GM19397 (cell line): ENCODE results near the gene APEX1.

Experiments
- ATAC-seq: cut with Tn5 transposase; IDR thresholded peaks from one replicate; pipeline ENCODE4 v1.9.1; 2021; ENCODE audit warnings: mild to moderate bottlenecking, moderate library complexity; ENCODE audit not compliant: unreplicated experiment

Gene APEX1

DNA sequence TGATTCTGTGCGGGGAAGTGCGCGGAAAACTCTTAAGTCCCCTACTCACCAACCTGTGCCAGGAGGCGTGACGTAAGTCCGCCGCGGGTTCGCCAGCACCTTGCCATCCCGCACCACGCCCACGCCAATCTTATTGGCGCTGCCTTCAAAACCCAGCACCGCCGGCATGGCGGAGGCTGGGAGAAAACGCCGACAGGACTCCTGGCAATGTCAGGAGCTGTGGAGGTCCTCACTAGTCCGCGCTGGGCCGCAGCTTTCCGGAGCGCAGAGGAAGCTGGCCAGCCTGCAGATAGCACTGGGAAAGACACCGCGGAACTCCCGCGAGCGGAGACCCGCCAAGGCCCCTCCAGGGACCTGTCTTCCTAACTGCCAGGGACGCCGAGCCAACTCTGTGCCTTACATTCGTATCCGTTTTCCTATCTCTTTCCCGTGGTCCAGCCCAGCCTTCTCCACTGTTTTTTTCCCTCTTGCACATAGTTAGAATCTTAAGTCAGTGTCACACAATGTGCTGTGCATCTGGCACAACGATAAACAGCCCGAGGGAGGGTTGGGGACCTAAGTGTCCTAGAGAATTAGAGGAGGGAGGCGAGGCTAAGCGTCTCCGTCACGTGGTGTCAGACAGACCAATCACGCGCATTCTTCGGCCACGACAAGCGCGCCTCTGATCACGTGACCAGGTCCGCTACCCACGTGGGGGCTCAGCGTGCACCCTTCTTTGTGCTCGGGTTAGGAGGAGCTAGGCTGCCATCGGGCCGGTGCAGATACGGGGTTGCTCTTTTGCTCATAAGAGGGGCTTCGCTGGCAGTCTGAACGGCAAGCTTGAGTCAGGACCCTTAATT is at the start of gene APEX1, which contains the start of gene OSGEP:
Gene APEX1, plus strand, starts transcription at position 711 of the 839 bp plus-strand sequence. CDS start 420 bp downstream, outside the sequence.
Gene OSGEP, minus strand, starts transcription at position 297 of the 839 bp plus-strand sequence. Its CDS starts 129 bp downstream, at position 168.
- peak; percentile 91 for ATAC-seq

DNA sequence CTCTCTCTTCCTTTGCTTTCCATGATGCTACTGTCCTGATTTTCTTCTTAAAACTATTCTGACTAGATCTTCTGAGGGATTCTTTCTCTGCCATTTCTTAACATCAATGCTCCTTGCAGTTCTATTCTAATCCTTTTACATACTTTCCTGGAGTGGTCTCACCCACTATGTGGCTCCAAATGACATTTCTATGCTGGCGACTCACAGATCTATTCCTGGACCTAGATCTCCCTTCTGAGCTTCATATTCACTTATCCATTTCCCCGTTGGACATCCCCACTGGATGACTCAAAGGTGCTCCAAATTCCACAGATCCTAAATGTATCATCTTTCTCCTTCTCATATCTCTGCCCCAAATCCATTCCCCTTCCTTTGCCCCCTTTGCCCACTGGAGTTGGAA is 45.8 kb upstream of the APEX1 start:
- ATAC-seq = no peak

DNA sequence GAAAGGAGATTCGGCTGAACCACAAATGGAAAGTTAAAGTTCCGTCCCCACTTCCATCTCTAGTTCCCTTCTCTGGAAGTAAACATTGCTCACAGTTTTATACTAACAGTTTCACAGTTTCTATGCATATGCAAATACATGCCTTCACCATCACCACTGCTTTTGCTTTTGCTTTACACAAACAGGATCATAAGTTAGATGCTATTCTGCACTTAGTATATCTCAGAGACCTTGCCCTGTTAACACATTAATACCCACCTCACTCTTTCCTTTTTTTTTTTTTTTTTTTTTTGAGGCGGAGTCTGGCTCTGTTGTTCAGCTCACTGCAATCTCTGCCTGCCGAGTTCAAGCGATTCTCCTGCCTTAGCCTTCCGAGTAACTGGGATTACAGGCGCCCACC is 42.6 kb upstream of the APEX1 start:
- peak; percentile 47 for ATAC-seq

DNA sequence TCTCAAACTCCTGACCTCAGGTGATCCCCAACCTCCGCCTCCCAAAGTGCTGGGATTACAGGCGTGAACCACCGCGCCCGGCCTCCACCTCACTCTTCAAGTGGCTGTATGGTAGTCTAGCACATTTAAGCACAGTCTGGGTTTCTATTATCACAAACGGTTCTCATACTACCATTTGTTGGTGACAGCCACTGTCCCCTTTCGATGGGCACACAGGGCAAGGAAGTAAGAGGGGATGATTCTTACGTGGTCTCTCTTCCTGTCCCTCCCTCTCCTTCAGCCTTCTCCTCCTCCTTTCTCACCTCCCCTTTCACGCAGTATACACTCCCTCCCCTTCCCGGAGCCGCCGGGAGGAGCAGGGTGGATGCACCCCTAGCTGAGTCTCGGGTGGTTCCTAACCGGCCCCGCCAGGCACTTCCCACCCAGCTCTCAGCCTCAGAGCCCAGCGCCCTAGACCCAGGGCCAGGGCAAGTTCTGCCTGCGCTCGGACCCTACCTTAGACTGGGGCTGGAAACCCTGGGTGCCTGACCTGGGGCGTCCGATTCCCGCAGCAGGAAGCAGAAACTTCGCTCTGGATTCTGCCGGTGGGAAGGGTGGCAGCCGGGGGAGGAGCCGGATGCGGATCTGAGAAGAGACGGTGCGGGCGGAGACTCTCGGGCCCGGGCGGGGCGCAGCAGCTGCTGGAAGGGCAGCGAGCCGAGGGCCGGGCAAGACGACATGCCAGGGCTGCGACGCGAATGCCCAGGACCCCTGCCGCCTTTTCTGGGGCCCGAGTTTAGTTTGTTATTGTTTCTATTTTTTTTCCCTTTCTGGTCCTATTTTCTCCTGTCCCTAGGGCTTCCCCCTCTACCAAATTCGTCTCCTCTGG is 41.9 kb upstream of the APEX1 start, which contains the start of gene TEP1:
Gene TEP1, minus strand, starts transcription at position 626 of the 868 bp plus-strand sequence. CDS start 5,062 bp downstream, outside the sequence.
- peak; percentile 75 for ATAC-seq

DNA sequence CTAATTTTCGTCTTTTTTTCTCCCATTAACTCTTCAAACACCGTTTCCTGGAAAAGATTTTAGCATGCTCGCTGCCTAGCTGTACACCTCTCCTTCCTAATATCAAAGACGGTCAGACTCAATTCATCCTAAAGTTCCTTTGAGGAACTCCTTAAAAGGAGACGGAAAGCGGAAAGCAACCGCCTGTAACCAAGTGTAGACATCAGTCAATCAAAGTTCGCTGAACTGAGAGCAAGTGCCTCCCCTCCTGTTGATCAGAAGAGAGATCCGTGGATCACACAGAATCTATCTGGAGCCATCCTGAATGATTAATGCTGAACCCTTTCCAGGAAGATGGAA is 41.3 kb upstream of the APEX1 start:
- peak; percentile 41 for ATAC-seq

DNA sequence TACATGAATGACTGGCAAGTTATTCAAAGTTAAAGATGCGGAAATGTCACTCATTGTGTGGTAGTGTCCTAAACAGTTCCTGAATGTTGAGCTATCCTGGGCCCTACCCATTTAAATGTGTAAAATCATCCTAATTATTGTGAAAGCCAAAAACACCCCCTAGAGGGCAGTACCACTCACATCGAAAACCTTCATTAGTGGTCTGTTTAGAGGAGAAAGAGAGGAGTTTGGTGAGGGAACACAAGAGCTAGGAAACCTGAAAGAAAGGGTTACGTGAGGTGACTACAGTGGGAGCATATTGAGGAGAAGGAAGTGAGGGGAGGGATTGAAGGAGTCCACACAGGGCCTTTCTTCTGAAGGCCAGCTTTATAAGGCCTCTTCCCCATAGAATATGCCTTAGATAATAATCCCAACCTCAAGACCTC is 39.2 kb upstream of the APEX1 start:
- ATAC-seq = no peak

DNA sequence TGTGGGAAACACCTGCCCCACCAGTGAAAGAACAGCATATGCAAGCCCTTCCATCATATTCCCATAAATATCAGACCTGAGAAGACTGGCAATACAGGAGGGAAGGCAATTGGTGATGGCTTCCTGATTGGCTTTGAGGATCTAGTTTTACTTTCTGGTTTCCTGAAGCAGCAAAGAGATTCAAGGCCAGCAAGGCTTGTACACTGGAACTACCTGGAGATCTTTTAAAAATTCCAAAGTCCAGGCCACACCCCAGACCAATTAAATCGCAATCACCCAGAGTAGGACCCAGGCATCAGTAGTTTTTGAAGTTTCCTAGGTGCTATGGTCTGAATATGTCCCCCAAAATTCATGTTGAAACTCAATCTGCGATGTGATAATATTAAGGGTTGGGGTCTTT is 38.8 kb upstream of the APEX1 start:
- no peak for ATAC-seq

DNA sequence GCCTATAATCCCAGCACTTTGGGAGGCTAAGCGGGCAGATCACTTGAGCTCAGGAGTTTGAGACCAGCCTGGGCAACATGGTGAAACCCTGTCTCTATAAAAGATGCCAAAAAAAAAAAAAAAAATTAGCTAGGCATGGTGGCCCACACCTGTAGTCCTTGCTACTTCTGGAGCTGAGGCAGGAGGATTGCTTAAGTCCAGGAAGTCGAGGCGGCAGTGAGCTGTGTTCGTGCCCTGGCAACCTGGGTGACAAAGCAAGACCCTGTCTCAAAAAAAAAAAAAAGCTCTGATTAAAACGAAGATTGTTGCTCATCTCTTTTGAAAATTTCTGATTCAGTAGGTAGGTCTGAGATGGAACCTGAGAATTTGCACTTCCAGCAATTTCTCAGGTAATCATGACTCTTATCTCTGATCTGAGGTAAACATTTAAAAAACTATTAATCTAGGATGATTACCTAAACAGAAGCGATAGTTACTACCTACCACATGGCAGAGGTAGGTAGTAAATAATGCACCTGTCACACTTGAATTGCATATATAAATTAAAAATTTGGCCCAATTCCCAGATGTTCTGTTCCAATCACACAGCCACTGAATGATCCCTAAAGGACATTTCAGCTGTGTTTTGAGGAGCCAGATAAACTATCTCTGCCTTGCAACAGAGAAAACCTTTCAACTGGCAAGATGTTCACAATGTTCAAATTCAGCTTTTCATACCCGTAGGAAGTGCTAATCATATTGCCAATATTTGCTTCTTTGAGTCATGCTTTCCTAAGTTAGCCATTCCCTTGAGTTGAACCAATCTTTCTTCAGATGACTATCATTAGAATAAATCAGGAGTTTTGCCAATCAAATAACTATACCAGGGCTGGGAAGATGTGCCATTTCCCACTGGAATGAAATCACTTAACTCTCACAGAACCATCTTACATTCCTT is 37.5 kb upstream of the APEX1 start:
- ATAC-seq = no peak

DNA sequence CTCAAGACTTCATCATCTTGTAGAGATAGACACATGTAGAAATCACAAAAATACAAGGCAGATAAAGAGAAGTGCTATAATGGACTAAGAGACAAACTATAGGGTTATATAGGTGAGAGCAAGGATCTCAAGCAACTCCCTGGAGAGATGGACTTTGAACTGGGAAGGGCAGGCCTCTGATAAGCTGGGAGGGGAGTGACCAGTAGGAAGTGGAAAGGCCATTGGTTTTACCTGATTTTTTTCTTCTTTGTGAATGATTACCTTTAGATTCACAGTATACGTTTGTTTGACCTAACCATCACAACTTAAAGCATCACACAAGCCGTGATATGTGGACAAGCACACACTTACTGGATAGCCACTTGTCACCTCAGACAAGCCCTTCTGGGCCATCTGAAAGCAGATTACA is 36.5 kb upstream of the APEX1 start:
- no peak for ATAC-seq

DNA sequence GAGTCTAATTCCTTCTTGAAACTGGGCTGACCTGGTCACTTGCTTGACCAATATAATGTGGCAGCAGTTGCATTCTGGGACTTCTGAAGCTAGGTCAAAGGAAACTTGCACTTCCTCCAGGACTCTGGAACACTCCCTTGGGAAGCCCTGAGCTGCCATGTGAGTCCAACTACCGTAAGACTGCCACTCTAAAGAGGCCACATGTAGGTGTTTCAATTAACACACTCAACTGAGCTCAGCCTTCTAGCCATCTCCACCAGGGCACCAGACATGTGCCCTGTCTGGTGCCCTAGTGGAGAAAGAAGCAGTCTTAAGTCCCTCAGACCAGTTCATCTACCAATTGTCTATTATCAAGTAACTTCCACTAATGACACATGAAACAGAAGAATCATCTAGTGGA is 35.6 kb upstream of the APEX1 start:
- no peak for ATAC-seq

DNA sequence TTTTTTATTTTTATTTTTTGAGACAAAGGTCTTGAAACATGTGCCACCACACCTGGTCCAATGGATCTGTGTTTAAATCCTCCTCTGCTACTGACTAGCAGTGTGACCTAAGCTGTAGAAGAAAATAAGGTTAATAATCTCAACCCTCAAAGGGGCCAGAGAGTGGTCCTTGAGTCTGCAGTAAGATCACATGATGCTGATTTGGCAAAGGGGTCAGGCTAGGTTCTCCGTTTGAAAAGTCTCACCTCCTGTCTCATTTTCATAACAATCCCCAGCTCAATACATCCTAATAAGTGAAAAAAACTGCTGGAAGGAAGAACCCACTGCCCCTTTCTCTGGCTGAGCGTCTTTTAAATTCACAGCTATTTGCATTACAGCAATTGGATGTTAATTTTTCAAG is 33.8 kb upstream of the APEX1 start:
- ATAC-seq = no peak

DNA sequence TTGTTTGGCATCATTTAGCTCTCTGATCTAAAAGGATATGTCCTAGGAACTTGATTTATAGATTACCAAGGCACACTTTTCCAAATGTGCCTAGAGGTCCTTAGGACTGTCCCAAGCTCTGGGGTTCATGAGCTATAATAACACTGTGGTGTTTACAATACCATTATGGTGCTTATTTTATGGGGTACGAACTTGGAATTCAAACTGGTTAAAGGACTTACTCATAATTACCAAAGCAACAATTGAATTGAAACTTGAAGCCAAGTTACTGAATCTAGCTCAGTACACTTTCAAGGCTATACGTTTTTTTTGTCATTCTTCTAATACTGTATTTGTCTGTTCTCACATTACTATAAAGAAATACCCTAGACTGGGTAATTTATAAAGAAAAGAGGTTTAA is 32.1 kb upstream of the APEX1 start:
- no peak for ATAC-seq

DNA sequence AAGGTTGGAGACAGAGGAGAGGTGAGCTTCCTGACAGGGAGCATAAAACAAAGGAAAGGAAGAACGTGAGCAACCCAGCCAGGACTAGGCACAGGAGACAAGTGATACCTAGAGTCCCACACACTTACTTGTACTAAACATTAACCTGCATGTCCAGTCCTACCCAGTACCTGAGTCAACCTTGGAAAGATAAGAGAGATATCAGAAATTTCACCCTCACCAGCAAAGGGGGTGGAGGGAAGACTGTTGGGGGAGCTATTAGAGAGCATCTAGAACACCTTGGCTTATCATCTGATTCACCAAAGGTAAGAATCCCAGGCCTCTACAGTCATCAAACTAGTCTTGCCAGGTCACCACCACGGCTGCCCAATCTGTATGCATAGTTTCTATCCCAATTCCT is 30.2 kb upstream of the APEX1 start:
- ATAC-seq = no peak

DNA sequence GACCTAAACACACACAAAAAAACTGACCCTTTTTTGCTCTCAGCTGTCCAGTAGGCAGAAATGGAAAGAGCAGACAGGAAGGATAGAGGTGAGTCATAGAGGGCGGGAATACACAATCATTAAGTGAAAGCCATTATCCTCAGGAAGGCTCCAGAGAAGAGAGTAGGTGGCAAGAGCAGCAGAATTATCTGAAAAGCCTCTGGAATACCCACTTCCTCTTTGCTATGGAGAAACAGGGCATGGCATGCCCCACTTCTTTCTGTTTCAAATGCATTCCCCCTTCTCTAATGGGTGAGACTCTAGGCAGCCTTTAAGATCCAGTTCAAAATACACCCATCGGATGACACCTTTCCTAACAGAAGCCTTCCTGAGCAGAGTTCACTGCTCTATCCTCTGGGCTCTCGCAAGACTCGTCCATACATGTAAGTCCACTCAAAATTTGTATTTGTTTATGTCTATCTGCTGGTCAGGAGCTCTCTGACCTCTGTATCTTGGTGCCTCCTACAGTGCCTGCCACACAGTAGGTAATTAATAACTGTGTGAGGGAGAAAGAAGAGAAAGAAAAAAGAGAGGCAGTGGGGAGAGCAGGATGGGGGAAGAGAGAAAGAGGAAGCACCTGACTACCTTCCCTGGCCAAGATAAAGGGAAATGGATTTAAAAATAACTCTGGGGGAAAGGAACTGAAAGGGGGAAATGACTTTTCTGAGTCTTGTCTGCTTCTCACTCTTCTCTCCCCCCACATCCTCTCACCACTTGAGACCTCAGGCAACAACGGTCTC is 27.6 kb upstream of the APEX1 start:
- ATAC-seq = peak; percentile 65

DNA sequence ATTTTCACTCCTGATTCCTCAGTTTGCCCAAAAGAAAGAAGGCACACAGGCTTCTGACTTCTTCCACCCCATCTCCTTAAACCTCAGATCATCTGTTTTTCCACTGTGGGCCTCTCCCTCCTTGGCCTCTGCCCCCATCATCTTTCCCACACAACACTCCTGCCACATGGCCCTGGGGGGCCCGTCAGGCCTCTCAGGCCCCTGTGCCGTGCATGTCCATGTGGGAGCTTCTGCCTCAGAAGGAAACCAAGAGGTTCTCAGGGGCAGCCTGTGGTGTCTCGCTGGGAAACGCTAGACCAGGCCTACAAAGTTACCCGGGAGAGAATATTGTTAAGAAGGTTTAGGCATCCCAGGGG is 27.0 kb upstream of the APEX1 start:
- peak; percentile 40 for ATAC-seq

DNA sequence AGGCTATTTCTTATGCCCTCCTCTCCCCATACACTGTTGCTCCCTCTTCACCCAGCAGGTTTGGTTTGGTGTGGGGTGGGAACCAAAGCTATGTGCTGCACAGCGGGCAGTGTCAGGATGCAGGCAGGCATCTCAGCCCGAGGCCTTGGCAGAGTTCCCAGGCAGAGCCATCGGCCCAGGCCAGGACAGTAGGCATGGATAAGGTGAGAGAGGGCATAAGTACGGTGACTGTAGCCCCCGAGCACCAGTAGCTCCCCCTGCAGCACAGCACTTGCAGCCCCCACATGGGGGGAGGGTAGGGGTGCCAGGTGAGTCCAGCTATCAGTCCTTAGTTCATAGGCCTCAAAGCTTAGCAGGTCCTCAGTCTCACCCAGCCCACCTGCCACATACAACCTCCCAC is 26.2 kb upstream of the APEX1 start:
- no peak for ATAC-seq

DNA sequence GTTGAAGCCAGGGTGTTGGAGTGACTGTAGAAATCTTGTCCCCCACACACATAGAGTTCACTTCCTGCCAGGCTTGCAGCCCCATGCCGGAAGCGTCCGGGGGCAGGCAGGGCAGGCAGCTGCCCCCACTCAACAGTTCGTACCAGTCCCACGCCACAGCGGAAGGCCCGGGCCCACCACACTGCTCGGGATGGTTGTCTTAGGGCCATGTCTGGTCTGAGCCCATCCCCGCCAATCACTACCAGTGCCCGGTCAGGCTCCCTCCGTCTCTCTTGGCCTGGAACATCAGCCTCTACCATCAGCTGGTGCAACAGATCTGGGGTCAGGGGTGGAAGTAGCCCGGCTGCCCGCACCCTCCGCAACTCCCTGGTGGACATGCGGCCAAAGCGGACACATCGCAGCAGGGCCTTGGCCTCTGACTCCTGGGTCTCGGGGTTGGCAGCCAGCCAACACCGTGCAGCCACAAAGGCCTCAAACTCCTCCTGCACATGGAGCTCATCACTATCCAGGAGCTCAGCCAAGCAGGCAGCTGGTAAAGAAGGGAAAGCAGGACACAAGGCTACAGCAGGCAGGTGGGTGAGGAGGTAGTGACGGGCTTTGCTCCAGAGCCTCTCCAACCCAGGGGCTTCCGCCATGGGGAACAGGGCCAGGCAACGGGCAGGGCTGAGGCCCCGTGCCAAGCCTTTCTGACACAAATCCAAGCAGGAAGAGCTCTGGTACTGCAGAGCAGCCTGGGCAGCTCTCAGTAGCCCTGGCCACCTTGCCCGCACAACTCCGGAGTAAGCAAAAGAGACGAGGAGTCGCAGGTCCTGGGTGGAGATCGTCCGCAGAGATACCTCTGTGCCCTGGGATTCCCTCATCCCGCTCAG is 25.0 kb upstream of the APEX1 start:
- ATAC-seq = no peak

DNA sequence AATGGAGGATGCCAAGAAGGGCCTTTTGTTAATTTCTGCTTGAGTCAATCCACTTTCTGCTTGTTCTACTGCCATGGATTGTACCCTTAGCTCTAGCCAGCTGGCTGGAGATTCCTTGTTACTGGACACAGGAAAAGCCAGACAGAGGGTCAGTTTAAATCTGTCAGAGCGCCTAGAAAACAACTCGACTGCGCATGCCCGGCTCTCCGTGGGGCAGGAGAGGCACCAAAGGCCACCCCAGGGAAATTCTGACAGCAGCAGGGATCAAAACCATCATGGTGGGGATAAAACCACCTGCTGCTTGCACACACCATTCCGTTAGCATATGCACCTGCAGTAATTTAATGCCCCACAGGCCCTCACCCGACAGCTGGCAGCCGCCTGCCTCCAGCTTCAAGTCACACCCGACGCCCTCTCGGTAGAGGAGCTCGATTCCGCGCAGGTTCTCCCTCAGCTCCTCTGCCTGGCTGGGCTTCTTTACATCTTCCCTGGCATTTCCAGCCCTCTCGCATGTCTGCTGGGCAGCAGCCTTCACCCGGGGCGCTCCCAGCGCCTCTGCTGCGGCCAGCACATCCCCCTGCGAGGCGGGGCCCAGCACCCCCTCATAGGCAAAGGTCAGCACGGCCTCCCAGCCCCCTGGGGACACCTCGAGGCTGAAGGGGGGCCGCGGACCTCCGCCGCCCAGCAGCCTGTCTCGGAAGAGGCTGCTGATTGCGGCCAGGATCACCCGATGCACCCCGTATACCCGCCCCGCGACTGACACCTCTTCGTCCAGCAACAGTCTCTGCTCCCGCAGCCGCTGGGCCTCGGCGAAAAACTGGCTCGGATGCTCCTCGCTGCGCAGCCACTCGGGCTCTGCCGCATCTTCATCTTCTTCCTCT is 20.1 kb upstream of the APEX1 start:
- ATAC-seq = no peak
